ENCODE measurements around the gene SCYGR2. TPM values are rescaled to one million over a fixed set of nuclear protein-coding genes. Genes with fewer than 3 reads are reported as not detected.

The SCYGR2 gene
- total and polyA plus RNA-seq, 4 donors: not detected

DNA sequence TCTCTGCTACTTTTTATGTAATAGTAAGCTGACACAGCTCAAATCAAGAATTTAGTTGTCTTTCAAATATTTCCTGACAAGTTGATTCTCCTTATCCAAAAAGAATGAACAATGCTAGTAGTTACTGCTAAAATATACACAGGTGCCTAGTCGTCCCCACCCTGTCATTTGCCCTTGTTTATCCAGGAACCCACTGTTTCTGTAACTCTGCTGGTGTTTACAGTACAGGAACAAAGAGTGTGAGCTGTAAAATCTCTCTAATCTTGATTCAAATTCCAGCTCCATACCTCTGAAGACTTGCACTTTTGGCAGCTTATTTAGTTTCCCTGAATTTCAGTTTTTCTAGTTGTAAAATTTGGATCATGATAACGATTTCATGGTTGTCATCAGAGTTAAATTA, 21.1 kb upstream of the SCYGR2 start:
- peaks cover 0 to 6% (median under 1%) of the 10 kb centered on the region in 4 donors for H3K9me3 ChIP-seq (ENCODE audit: control insufficient read depth in 4 of 4, low read length in 3 of 4)
- no peak overlapping the region for H3K4me3 ChIP-seq (ENCODE audit: low read depth in 1 of 3, low read length in 3 of 3)
- H3K4me1 ChIP-seq (ENCODE audit: control insufficient read depth in 4 of 4, insufficient read depth in 4 of 4, low read length in 3 of 4): no peaks in the 10 kb centered on the region
- H3K27ac ChIP-seq (ENCODE audit: low read depth in 1 of 2, low read length in 2 of 2): no peak overlapping the region
- no peak for TF ChIP-seq RAD21 (IDR thresholded peaks at IDR 0.05)
- TF ChIP-seq, protein P1, sequence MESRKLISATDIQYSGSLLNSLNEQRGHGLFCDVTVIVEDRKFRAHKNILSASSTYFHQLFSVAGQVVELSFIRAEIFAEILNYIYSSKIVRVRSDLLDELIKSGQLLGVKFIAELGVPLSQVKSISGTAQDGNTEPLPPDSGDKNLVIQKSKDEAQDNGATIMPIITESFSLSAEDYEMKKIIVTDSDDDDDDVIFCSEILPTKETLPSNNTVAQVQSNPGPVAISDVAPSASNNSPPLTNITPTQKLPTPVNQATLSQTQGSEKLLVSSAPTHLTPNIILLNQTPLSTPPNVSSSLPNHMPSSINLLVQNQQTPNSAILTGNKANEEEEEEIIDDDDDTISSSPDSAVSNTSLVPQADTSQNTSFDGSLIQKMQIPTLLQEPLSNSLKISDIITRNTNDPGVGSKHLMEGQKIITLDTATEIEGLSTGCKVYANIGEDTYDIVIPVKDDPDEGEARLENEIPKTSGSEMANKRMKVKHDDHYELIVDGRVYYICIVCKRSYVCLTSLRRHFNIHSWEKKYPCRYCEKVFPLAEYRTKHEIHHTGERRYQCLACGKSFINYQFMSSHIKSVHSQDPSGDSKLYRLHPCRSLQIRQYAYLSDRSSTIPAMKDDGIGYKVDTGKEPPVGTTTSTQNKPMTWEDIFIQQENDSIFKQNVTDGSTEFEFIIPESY (IDR thresholded peaks at IDR 0.05): no peak
- TF ChIP-seq HNF4A (conservative IDR thresholded peaks at IDR 0.05): no peak
- TF ChIP-seq EGR1 (IDR thresholded peaks at IDR 0.05; ENCODE audit: low read depth in 2 of 2): no peak
- no peak for TF ChIP-seq TAF1 (conservative IDR thresholded peaks at IDR 0.05)
- TF ChIP-seq, protein P2, sequence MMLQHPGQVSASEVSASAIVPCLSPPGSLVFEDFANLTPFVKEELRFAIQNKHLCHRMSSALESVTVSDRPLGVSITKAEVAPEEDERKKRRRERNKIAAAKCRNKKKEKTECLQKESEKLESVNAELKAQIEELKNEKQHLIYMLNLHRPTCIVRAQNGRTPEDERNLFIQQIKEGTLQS (IDR thresholded peaks at IDR 0.05): no peak
- TF ChIP-seq, protein P3, sequence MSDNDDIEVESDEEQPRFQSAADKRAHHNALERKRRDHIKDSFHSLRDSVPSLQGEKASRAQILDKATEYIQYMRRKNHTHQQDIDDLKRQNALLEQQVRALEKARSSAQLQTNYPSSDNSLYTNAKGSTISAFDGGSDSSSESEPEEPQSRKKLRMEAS (IDR thresholded peaks at IDR 0.05): no peak
- TF ChIP-seq, protein P4, sequence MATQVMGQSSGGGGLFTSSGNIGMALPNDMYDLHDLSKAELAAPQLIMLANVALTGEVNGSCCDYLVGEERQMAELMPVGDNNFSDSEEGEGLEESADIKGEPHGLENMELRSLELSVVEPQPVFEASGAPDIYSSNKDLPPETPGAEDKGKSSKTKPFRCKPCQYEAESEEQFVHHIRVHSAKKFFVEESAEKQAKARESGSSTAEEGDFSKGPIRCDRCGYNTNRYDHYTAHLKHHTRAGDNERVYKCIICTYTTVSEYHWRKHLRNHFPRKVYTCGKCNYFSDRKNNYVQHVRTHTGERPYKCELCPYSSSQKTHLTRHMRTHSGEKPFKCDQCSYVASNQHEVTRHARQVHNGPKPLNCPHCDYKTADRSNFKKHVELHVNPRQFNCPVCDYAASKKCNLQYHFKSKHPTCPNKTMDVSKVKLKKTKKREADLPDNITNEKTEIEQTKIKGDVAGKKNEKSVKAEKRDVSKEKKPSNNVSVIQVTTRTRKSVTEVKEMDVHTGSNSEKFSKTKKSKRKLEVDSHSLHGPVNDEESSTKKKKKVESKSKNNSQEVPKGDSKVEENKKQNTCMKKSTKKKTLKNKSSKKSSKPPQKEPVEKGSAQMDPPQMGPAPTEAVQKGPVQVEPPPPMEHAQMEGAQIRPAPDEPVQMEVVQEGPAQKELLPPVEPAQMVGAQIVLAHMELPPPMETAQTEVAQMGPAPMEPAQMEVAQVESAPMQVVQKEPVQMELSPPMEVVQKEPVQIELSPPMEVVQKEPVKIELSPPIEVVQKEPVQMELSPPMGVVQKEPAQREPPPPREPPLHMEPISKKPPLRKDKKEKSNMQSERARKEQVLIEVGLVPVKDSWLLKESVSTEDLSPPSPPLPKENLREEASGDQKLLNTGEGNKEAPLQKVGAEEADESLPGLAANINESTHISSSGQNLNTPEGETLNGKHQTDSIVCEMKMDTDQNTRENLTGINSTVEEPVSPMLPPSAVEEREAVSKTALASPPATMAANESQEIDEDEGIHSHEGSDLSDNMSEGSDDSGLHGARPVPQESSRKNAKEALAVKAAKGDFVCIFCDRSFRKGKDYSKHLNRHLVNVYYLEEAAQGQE (IDR thresholded peaks at IDR 0.05): no peak
- TF ChIP-seq HNF4G (IDR thresholded peaks at IDR 0.05): no peak
- DNase-seq (ENCODE audit: low spot score): no peak
- H3K36me3 ChIP-seq (ENCODE audit: control insufficient read depth in 4 of 4, insufficient read depth in 3 of 4, low read depth in 1 of 4, low read length in 3 of 4): no peaks in the 10 kb centered on the region
- H3K9ac ChIP-seq (ENCODE audit: low read depth in 1 of 2, low read length in 2 of 2): no peak overlapping the region
- H3K27me3 ChIP-seq (ENCODE audit: control insufficient read depth in 4 of 4, insufficient read depth in 4 of 4, low read length in 3 of 4): no peaks in the 10 kb centered on the region
- WGBS: 56% methylated on average over 2 of the region's 2 CpGs

DNA sequence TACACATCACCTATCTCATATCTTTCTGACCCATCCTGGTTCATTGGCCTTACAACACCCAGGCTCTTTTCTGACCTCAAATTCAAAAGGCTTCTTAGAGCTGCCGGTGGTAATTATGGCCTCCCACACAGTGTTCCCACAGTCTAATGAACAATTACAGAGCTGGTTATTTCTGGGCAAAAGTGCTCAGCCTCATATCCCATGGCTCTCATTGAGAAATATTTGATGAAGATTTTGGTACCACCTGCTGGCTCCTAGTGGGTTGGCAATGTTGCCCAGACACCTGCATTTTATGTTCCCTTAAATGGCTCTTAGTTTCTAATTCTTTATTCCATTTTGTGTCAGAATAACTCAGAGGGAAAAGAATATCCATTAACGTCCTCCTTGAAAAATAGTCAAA, 20.1 kb upstream of the SCYGR2 start:
- Histone ChIP-seq H3K36me3 (ENCODE audit: control insufficient read depth in 4 of 4, insufficient read depth in 3 of 4, low read depth in 1 of 4, low read length in 3 of 4) (no peaks in the 10 kb centered on the region), H3K4me1 (ENCODE audit: control insufficient read depth in 4 of 4, insufficient read depth in 4 of 4, low read length in 3 of 4) (no peaks in the 10 kb centered on the region), H3K4me3 (ENCODE audit: low read depth in 1 of 3, low read length in 3 of 3) (no peak overlapping the region), H3K9me3 (ENCODE audit: control insufficient read depth in 4 of 4, low read length in 3 of 4) (peaks cover 0 to 14% (median under 1%) of the 10 kb centered on the region in 4 donors), H3K27ac (ENCODE audit: low read depth in 1 of 2, low read length in 2 of 2) (no peak overlapping the region), H3K27me3 (ENCODE audit: control insufficient read depth in 4 of 4, insufficient read depth in 4 of 4, low read length in 3 of 4) (no peaks in the 10 kb centered on the region), H3K9ac (ENCODE audit: low read depth in 1 of 2, low read length in 2 of 2) (no peak overlapping the region)
- 79% methylated on average over 2 of the region's 2 CpGs for WGBS
- DNase-seq (ENCODE audit: low spot score): no peak
- TF ChIP-seq, protein P5, sequence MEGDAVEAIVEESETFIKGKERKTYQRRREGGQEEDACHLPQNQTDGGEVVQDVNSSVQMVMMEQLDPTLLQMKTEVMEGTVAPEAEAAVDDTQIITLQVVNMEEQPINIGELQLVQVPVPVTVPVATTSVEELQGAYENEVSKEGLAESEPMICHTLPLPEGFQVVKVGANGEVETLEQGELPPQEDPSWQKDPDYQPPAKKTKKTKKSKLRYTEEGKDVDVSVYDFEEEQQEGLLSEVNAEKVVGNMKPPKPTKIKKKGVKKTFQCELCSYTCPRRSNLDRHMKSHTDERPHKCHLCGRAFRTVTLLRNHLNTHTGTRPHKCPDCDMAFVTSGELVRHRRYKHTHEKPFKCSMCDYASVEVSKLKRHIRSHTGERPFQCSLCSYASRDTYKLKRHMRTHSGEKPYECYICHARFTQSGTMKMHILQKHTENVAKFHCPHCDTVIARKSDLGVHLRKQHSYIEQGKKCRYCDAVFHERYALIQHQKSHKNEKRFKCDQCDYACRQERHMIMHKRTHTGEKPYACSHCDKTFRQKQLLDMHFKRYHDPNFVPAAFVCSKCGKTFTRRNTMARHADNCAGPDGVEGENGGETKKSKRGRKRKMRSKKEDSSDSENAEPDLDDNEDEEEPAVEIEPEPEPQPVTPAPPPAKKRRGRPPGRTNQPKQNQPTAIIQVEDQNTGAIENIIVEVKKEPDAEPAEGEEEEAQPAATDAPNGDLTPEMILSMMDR (IDR thresholded peaks at IDR 0.05; ENCODE audit: low read depth, low read length, missing input control): no peak
- TF ChIP-seq, protein P3 (IDR thresholded peaks at IDR 0.05): no peak

Data from liver (tissue), 9 donors.